NCI-H345 (cell line): ENCODE results near the gene CYGB.

Experiments
- DNase-seq: peaks from one replicate; lab custom pipeline; 2025; lab: John Stamatoyannopoulos, UW

Gene CYGB

GRCh38 chr17:76500747-76501017 is 36.8 kb downstream of the CYGB start:
- DNase-seq = no peak

- DNase-seq = no peak
These were observed 37.3 kb downstream of the CYGB start for GRCh38 chr17:76500074-76500746.

- no peak for DNase-seq
These were observed 38.2 kb downstream of the CYGB start for GRCh38 chr17:76499267-76499667.

- no peak for DNase-seq
These were observed 38.6 kb downstream of the CYGB start for GRCh38 chr17:76498876-76499251.

- DNase-seq = no peak
These were observed 39.3 kb downstream of the CYGB start for GRCh38 chr17:76497979-76498875.

GRCh38 chr17:76497699-76497978 is 39.9 kb downstream of the CYGB start:
- DNase-seq = no peak

- DNase-seq = no peak
These were observed 41.0 kb downstream of the CYGB start for GRCh38 chr17:76496464-76496863.

- no peak for DNase-seq
These were observed 41.7 kb downstream of the CYGB start for GRCh38 chr17:76495663-76496400.

- no peak for DNase-seq
These were observed 43.9 kb downstream of the CYGB start for GRCh38 chr17:76493505-76494167.

- DNase-seq = no peak
These were observed 44.5 kb downstream of the CYGB start for GRCh38 chr17:76492989-76493501.

GRCh38 chr17:76492123-76492988 is 45.2 kb downstream of the CYGB start:
- no peak for DNase-seq

GRCh38 chr17:76491271-76492122 is 46.0 kb downstream of the CYGB start:
- DNase-seq = no peak

GRCh38 chr17:76490112-76490710 is 47.3 kb downstream of the CYGB start:
- no peak for DNase-seq

- no peak for DNase-seq
These were observed 49.9 kb downstream of the CYGB start for GRCh38 chr17:76487451-76488192.

- peak; percentile 24 for DNase-seq
These were observed 51.9 kb downstream of the CYGB start for GRCh38 chr17:76485569-76485968.

- no peak for DNase-seq
These were observed 53.2 kb downstream of the CYGB start for GRCh38 chr17:76484228-76484725.

- no peak for DNase-seq
These were observed 56.3 kb downstream of the CYGB start for GRCh38 chr17:76481071-76481655.

GRCh38 chr17:76480632-76481031 is 56.9 kb downstream of the CYGB start:
- no peak for DNase-seq
